ENCODE results near the gene WDR81.
"Not testable (repeated sequence)": the region's sequence is repeated elsewhere in the genome, so short reads cannot be mapped to it uniquely, and the experiment has no call there.

WDR81 gene

GRCh38 chr17:1718362-1719165, 5.9 kb upstream of the WDR81 start:
- DNase-seq (ENCODE audit: low read depth) = no peak
- no peak overlapping the region for H3K4me3 ChIP-seq (replicated peaks; ENCODE audit: low read depth, low read length)
- TF ChIP-seq CTCF (IDR thresholded peaks at IDR 0.05; ENCODE audit: low read length, missing control alignments) = no peak

DNA sequence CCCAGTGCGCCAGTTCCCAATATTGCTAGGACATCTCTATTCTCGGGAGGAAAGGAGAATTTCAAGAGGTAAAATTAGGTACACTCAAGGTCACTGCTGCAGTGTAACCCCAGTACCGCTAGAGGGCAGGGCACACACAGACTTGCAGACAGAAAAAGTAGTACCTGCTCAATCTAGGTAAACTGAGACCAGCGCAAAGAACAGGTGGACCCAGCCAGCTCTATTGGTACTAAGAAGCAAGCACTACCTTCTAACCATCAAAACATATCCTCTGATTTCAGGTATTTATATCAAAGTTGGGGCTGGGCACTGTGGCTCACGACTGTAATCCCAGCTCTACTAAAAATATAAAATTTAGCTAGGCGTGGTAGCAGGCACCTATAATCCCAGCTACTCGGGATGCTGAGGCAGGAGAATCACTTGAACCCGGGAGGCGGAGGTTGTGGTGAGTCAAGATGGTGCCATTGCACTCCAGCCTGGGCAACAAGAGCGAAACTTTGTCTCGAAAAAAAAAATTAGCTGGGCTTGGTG, 3.6 kb upstream of the WDR81 start:
- no peak overlapping the region for H3K4me3 ChIP-seq (replicated peaks; ENCODE audit: low read depth, low read length)
- peak; percentile 71 for DNase-seq (ENCODE audit: low read depth)

GRCh38 chr17:1722022-1722421, 2.5 kb upstream of the WDR81 start:
- not testable (repeated sequence) for H3K4me3 ChIP-seq (replicated peaks; ENCODE audit: low read depth, low read length)
- peak; percentile 54 for DNase-seq (ENCODE audit: low read depth)

More for the DNA sequence above, 3.6 kb upstream of the WDR81 start:
- TF ChIP-seq CTCF (IDR thresholded peaks at IDR 0.05; ENCODE audit: low read length, missing control alignments) = no peak

GRCh38 chr17:1724869-1725641, 551 bp downstream of the WDR81 start:
- no peak for DNase-seq (ENCODE audit: low read depth)
- no peak for TF ChIP-seq CTCF (IDR thresholded peaks at IDR 0.05; ENCODE audit: low read length, missing control alignments)
- H3K4me3 ChIP-seq (replicated peaks; ENCODE audit: low read depth, low read length) = peak overlapping the region; percentile 57

GRCh38 chr17:1725642-1726511, 1.4 kb downstream of the WDR81 start:
- DNase-seq (ENCODE audit: low read depth) = no peak
- TF ChIP-seq CTCF (IDR thresholded peaks at IDR 0.05; ENCODE audit: low read length, missing control alignments) = no peak
- H3K4me3 ChIP-seq (replicated peaks; ENCODE audit: low read depth, low read length) = peak overlapping the region; percentile 57

DNA sequence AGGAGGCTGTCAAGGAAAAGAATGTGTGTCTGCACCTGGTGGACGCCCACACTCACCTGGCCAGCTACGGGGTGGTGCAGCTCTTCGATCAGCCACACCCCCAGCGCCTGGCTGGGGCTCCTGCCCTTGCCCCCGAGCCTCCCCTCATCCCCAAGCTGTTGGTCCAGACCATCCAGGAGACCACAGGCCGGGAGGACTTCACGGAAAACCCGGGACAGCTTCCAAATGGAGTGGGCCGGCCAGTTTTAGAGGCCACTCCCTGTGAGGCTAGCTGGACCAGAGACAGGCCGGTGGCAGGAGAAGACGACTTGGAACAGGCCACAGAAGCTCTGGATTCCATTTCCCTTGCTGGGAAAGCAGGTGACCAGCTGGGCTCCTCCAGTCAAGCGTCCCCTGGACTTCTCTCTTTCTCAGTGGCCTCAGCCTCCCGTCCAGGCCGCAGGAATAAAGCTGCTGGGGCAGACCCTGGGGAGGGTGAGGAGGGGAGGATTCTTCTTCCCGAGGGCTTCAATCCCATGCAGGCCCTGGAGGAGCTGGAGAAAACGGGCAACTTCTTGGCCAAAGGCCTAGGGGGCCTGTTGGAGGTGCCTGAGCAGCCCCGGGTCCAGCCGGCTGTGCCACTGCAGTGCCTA, 2.2 kb downstream of the WDR81 start:
- H3K4me3 ChIP-seq (replicated peaks; ENCODE audit: low read depth, low read length) = no peak overlapping the region
- DNase-seq (ENCODE audit: low read depth) = no peak
- TF ChIP-seq CTCF (IDR thresholded peaks at IDR 0.05; ENCODE audit: low read length, missing control alignments) = no peak
